ENCODE data around the gene EXOC8.

- TF ChIP-seq CTCF (IDR thresholded peaks at IDR 0.05), result no peak
- no peak for TF ChIP-seq EZH2 (IDR thresholded peaks at IDR 0.05; ENCODE audit: borderline replicate concordance, insufficient read depth, low read depth, low read length, poor library complexity, severe bottlenecking)
Measured at GRCh38 chr1:231295938-231296337, 41.7 kb downstream of the EXOC8 start.

All from B cell (primary cell).